ENCODE data around the gene ACTN1. TPM values are rescaled to one million over a fixed set of nuclear protein-coding genes. Genes with fewer than 3 reads are reported as not detected.

ACTN1 gene
- total RNA-seq, 2 experiments from 2014 or later = 73.8 to 73.9 TPM

- ChIA-PET POLR2A (no interaction called here), CTCF (no interaction called here)
Measured at GRCh38 chr14:68955851-68956179, 23.3 kb downstream of the ACTN1 start.

- ChIA-PET CTCF (no interaction called here), POLR2A (no interaction called here)
Measured at GRCh38 chr14:68955164-68955850, 23.8 kb downstream of the ACTN1 start.

- POLR2A ChIA-PET = no interaction called here
- CTCF ChIA-PET = no interaction called here
Measured at GRCh38 chr14:68953196-68953555, 25.9 kb downstream of the ACTN1 start.

GRCh38 chr14:68952531-68953195 is 26.4 kb downstream of the ACTN1 start:
- POLR2A ChIA-PET = no interaction called here

GRCh38 chr14:68951800-68952530 is 27.1 kb downstream of the ACTN1 start:
- CTCF ChIA-PET = interaction anchor here (0.5 kb wide), 1 partner anchor 1290 kb away, joined by 6 read pairs; no protein-coding TSS in a partner anchor
- POLR2A ChIA-PET = no interaction called here

More at GRCh38 chr14:68952531-68953195, 26.4 kb downstream of the ACTN1 start:
- CTCF ChIA-PET = no interaction called here

- CTCF ChIA-PET = interaction anchor here (0.5 to 0.7 kb wide), 2 partner anchors 156 to 1290 kb away, joined by 3 to 6 read pairs; no protein-coding TSS in a partner anchor
- POLR2A ChIA-PET = no interaction called here
Measured at GRCh38 chr14:68951035-68951797, 27.9 kb downstream of the ACTN1 start.

- POLR2A ChIA-PET = no interaction called here
- CTCF ChIA-PET = interaction anchor here (0.7 kb wide), 1 partner anchor 157 kb away, joined by 3 read pairs; no protein-coding TSS in a partner anchor
Measured at GRCh38 chr14:68950111-68950510, 29.0 kb downstream of the ACTN1 start.

- ChIA-PET POLR2A (no interaction called here), CTCF (no interaction called here)
Measured at GRCh38 chr14:68949601-68949965, 29.5 kb downstream of the ACTN1 start.

- POLR2A ChIA-PET = no interaction called here
- CTCF ChIA-PET = no interaction called here
Measured at GRCh38 chr14:68948686-68949600, 30.2 kb downstream of the ACTN1 start.

GRCh38 chr14:68947802-68948201 is 31.3 kb downstream of the ACTN1 start:
- ChIA-PET POLR2A (no interaction called here), CTCF (interaction anchor here (0.9 kb wide), 1 partner anchor 11 kb away, joined by 3 read pairs; no protein-coding TSS in a partner anchor)

- ChIA-PET CTCF (no interaction called here), POLR2A (no interaction called here)
Measured at GRCh38 chr14:68946489-68946822, 32.6 kb downstream of the ACTN1 start.

- POLR2A ChIA-PET = no interaction called here
- CTCF ChIA-PET = interaction anchor here (0.7 kb wide), 1 partner anchor 240 kb away, joined by 3 read pairs; no protein-coding TSS in a partner anchor
Measured at GRCh38 chr14:68945585-68946488, 33.3 kb downstream of the ACTN1 start.

- CTCF ChIA-PET = interaction anchor here (0.7 kb wide), 1 partner anchor 241 kb away, joined by 3 read pairs; no protein-coding TSS in a partner anchor
- POLR2A ChIA-PET = no interaction called here
Measured at GRCh38 chr14:68945190-68945584, 33.9 kb downstream of the ACTN1 start.

GRCh38 chr14:68944162-68944561 is 34.9 kb downstream of the ACTN1 start:
- POLR2A ChIA-PET = no interaction called here

GRCh38 chr14:68943107-68943506 is 36.0 kb downstream of the ACTN1 start:
- ChIA-PET POLR2A (interaction anchor here (0.6 kb wide), 1 partner anchor 75 kb away, joined by 3 read pairs; no protein-coding TSS in a partner anchor), CTCF (no interaction called here)

More at GRCh38 chr14:68944162-68944561, 34.9 kb downstream of the ACTN1 start:
- CTCF ChIA-PET = no interaction called here

- CTCF ChIA-PET = no interaction called here
- POLR2A ChIA-PET = interaction anchor here (0.6 kb wide), 1 partner anchor 76 kb away, joined by 3 read pairs; no protein-coding TSS in a partner anchor
Measured at GRCh38 chr14:68942296-68943035, 36.6 kb downstream of the ACTN1 start.

GRCh38 chr14:68941820-68942219 is 37.3 kb downstream of the ACTN1 start:
- CTCF ChIA-PET = no interaction called here
- POLR2A ChIA-PET = no interaction called here
